Measurements from ENCODE around the gene PCNX4.

DNA sequence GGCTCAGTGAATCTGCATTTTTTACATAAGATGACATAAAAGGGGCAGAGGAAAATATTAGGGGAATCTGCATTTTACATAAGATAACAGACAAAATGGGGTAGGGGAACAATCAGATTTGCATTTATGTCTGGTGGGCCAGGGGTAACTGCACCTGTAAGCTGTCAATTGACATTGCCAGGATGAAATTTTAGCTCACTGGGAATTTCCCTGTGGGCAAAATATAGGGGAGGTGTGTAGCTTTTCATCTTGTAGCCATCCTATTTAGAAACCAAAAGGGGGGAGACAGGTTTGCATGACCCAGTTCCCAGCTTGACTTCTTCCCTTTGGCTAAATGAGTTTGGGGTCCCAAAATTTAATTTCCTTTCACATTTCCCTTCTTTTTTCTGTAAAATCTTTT, 3.5 kb downstream of the PCNX4 start:
- TF ChIP-seq, protein P1, sequence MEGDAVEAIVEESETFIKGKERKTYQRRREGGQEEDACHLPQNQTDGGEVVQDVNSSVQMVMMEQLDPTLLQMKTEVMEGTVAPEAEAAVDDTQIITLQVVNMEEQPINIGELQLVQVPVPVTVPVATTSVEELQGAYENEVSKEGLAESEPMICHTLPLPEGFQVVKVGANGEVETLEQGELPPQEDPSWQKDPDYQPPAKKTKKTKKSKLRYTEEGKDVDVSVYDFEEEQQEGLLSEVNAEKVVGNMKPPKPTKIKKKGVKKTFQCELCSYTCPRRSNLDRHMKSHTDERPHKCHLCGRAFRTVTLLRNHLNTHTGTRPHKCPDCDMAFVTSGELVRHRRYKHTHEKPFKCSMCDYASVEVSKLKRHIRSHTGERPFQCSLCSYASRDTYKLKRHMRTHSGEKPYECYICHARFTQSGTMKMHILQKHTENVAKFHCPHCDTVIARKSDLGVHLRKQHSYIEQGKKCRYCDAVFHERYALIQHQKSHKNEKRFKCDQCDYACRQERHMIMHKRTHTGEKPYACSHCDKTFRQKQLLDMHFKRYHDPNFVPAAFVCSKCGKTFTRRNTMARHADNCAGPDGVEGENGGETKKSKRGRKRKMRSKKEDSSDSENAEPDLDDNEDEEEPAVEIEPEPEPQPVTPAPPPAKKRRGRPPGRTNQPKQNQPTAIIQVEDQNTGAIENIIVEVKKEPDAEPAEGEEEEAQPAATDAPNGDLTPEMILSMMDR (conservative IDR thresholded peaks at IDR 0.05; ENCODE audit: low read length) = no peak
- TF ChIP-seq EZH2phosphoT487 (IDR thresholded peaks at IDR 0.05; ENCODE audit: borderline replicate concordance, low read depth, low read length) = no peak

All from OCI-LY7 (cell line).